BLaER1 (cell line): ENCODE measurements around the gene GYPC.

ENCODE experiments used
- H3K27ac ChIP-seq: shearing (Covaris generic); formaldehyde crosslinking; 2 replicates; pipeline ENCODE4 v1.8.1; 2022
- H3K27me3 ChIP-seq: shearing (Covaris generic); formaldehyde crosslinking; 2 replicates; pipeline ENCODE4 v1.8.1; 2022
- H3K36me3 ChIP-seq: shearing (Covaris generic); formaldehyde crosslinking; 2 replicates; pipeline ENCODE4 v1.8.1; 2022
- H3K4me1 ChIP-seq: shearing (Covaris generic); formaldehyde crosslinking; 2 replicates; pipeline ENCODE4 v1.8.1; 2022
- H3K4me2 ChIP-seq: shearing (Covaris generic); formaldehyde crosslinking; 2 replicates; pipeline ENCODE4 v1.8.1; 2022
- H3K4me3 ChIP-seq: shearing (Covaris generic); formaldehyde crosslinking; 2 replicates; pipeline ENCODE4 v1.8.1; 2022
- H3K9ac ChIP-seq: shearing (Covaris generic); formaldehyde crosslinking; 2 replicates; pipeline ENCODE4 v1.8.1; 2022
- H3K9me3 ChIP-seq: shearing (Covaris generic); formaldehyde crosslinking; 2 replicates; pipeline ENCODE4 v1.8.1; 2022
- H4K20me1 ChIP-seq: shearing (Covaris generic); formaldehyde crosslinking; 2 replicates; pipeline ENCODE4 v1.8.1; 2022
- Cebpa-rat ChIP-seq: shearing (Covaris generic); IDR thresholded peaks from 2 replicates; pipeline ENCODE4 v1.8.1; 2022

The GYPC gene

GRCh38 chr2:126664639-126665038, 8.7 kb downstream of the GYPC start:
- peak overlapping the region; percentile 59 for H3K9ac ChIP-seq
- H3K36me3 ChIP-seq = peaks cover 68% of the 10 kb centered on the region
- TF ChIP-seq Cebpa-rat = no peak
- no peaks in the 10 kb centered on the region for H3K9me3 ChIP-seq
- H3K4me2 ChIP-seq = peak overlapping the region; percentile 94
- peaks cover 100% of the 10 kb centered on the region for H4K20me1 ChIP-seq
- peak overlapping the region; percentile 21; the same call in 1 of the 2 replicates for H3K4me3 ChIP-seq
- H3K27me3 ChIP-seq = no peaks in the 10 kb centered on the region
- H3K27ac ChIP-seq = peak overlapping the region; percentile 79
- H3K4me1 ChIP-seq = peaks cover 87% of the 10 kb centered on the region

GRCh38 chr2:126665483-126665882, 9.5 kb downstream of the GYPC start:
- Histone ChIP-seq H3K36me3 (peaks cover 68% of the 10 kb centered on the region), H3K9me3 (no peaks in the 10 kb centered on the region), H3K27ac (peak overlapping the region; percentile 79), H4K20me1 (peaks cover 100% of the 10 kb centered on the region), H3K4me2 (peak overlapping the region; percentile 94), H3K4me3 (no peak overlapping the region), H3K27me3 (no peaks in the 10 kb centered on the region), H3K9ac (peak overlapping the region; percentile 36; the same call in 1 of the 2 replicates), H3K4me1 (peaks cover 79% of the 10 kb centered on the region)
- no peak for TF ChIP-seq Cebpa-rat

DNA sequence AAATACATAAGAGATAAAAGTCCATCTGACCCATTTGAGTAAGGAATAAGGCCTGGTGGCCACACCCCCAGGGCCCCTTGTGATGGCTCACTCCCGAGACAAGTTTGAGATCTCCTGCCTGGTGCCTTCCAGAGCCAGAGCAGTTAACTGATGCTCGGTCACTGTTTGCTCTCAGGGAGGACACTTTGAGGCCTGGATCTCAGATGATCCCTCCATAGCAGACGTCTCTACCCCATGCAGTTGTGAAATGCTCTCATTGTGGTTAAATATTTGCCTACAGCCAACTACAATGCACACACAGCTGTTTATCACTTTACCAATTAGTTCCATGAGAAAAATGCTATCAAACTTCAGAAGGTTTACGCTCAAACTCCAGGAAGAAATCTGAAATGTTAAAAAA, 12.3 kb downstream of the GYPC start:
- Histone ChIP-seq H3K9ac (no peak overlapping the region), H4K20me1 (peaks cover 100% of the 10 kb centered on the region), H3K36me3 (peaks cover 84% of the 10 kb centered on the region), H3K4me1 (peaks cover 51% of the 10 kb centered on the region), H3K9me3 (peaks cover 21% of the 10 kb centered on the region), H3K4me3 (no peak overlapping the region), H3K27me3 (no peaks in the 10 kb centered on the region), H3K4me2 (no peak overlapping the region), H3K27ac (no peak overlapping the region)
- no peak for TF ChIP-seq Cebpa-rat

DNA sequence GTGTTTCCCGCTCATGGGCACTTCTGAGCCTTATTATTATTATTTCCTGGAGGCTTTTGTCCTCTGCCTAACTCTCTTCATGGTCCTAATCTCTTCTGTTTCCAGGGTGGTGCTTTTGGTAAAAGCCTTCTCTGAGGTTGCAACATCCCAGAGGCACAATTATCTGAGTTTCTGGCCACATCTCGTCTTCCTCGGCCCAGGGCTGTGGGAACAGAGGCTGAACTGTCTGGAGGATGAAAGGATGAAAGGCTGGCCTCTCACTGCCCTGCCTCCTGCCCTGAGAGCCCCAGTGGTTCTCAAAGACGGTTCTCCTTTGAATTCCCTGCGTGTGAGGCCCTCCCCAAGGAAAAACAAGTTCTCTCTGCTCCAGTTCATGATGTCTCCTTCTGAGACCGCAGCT, 13.8 kb downstream of the GYPC start:
- Histone ChIP-seq H3K36me3 (peaks cover 94% of the 10 kb centered on the region), H3K9ac (no peak overlapping the region), H4K20me1 (peaks cover 100% of the 10 kb centered on the region), H3K4me3 (no peak overlapping the region), H3K27ac (no peak overlapping the region), H3K4me1 (peaks cover 36% of the 10 kb centered on the region), H3K27me3 (no peaks in the 10 kb centered on the region), H3K9me3 (peaks cover 36% of the 10 kb centered on the region), H3K4me2 (no peak overlapping the region)
- no peak for TF ChIP-seq Cebpa-rat

- peaks cover 29% of the 10 kb centered on the region for H3K4me1 ChIP-seq
- no peak overlapping the region for H3K4me3 ChIP-seq
- H3K27me3 ChIP-seq = no peaks in the 10 kb centered on the region
- H3K27ac ChIP-seq = no peak overlapping the region
- no peak overlapping the region for H3K9ac ChIP-seq
- peaks cover 100% of the 10 kb centered on the region for H4K20me1 ChIP-seq
- peaks cover 51% of the 10 kb centered on the region for H3K9me3 ChIP-seq
- TF ChIP-seq Cebpa-rat = no peak
- H3K4me2 ChIP-seq = no peak overlapping the region
- peaks cover 98% of the 10 kb centered on the region for H3K36me3 ChIP-seq
Observed at GRCh38 chr2:126671488-126671887, 15.5 kb downstream of the GYPC start.

DNA sequence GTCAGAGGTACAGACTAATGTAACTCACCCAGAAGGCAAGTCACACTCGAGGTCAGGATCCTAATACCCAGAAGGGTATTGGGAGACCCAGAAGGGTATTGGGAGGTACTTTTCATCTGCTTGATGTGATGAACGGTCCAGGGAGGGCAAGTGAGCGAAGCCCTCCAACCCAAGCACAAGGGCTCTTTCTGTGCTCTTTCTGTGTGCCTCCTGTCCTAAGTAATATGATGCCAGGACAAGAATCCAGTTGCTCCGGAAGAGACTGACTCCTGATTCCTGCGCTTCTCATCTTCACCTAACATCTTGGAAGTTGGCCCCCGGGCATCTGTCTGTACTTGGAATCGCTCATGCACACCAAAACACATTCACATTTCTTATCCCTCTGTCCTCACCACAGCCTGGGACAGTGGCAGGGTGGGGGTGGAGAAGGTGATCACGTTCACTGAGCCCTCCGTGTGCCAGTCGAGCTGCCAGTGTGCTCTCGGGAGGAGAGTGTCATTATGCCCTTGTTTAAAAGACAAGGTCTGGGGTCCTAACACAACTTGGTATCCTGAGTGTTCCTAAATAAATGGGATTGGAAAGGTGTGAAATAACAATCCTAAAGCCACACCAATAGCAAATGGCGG, 17.1 kb downstream of the GYPC start:
- H3K36me3 ChIP-seq = peaks cover 96% of the 10 kb centered on the region
- TF ChIP-seq Cebpa-rat = no peak
- peaks cover 40% of the 10 kb centered on the region for H3K4me1 ChIP-seq
- no peak overlapping the region for H3K4me3 ChIP-seq
- H3K27ac ChIP-seq = no peak overlapping the region
- H3K27me3 ChIP-seq = no peaks in the 10 kb centered on the region
- H4K20me1 ChIP-seq = peaks cover 100% of the 10 kb centered on the region
- no peak overlapping the region for H3K4me2 ChIP-seq
- H3K9me3 ChIP-seq = peaks cover 51% of the 10 kb centered on the region
- no peak overlapping the region for H3K9ac ChIP-seq

GRCh38 chr2:126674075-126674744, 18.3 kb downstream of the GYPC start:
- peaks cover 100% of the 10 kb centered on the region for H4K20me1 ChIP-seq

DNA sequence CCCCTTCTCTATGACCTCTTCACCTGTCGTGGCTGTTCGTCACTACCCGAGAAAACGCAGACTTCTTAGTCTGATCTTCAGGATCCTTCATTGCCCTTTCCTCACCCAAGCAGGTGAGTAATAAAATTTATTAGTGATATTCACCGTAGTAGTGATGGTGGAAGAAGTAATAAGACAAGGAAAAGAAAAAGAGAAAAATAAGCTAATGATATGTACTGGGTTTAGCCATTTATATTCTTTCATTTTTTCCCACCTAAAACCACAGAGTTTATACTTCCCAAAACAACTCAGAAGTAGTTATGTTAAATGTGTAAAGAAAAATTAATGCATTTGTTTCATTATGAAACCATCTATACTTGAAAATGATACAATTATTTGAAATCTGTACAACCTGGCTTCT, 19.7 kb downstream of the GYPC start:
- no peak for TF ChIP-seq Cebpa-rat
- Histone ChIP-seq H3K4me1 (peaks cover 36% of the 10 kb centered on the region), H3K4me3 (no peak overlapping the region), H3K27ac (no peak overlapping the region), H3K27me3 (no peaks in the 10 kb centered on the region), H3K9me3 (peaks cover 51% of the 10 kb centered on the region), H3K9ac (no peak overlapping the region), H3K4me2 (no peak overlapping the region), H4K20me1 (peaks cover 100% of the 10 kb centered on the region), H3K36me3 (peaks cover 96% of the 10 kb centered on the region)

More at GRCh38 chr2:126674075-126674744, 18.3 kb downstream of the GYPC start:
- H3K27me3 ChIP-seq = no peaks in the 10 kb centered on the region
- TF ChIP-seq Cebpa-rat = no peak
- no peak overlapping the region for H3K4me3 ChIP-seq
- H3K4me2 ChIP-seq = no peak overlapping the region
- no peak overlapping the region for H3K27ac ChIP-seq
- peaks cover 51% of the 10 kb centered on the region for H3K9me3 ChIP-seq
- H3K9ac ChIP-seq = no peak overlapping the region
- H3K36me3 ChIP-seq = peaks cover 96% of the 10 kb centered on the region
- H3K4me1 ChIP-seq = peaks cover 39% of the 10 kb centered on the region

DNA sequence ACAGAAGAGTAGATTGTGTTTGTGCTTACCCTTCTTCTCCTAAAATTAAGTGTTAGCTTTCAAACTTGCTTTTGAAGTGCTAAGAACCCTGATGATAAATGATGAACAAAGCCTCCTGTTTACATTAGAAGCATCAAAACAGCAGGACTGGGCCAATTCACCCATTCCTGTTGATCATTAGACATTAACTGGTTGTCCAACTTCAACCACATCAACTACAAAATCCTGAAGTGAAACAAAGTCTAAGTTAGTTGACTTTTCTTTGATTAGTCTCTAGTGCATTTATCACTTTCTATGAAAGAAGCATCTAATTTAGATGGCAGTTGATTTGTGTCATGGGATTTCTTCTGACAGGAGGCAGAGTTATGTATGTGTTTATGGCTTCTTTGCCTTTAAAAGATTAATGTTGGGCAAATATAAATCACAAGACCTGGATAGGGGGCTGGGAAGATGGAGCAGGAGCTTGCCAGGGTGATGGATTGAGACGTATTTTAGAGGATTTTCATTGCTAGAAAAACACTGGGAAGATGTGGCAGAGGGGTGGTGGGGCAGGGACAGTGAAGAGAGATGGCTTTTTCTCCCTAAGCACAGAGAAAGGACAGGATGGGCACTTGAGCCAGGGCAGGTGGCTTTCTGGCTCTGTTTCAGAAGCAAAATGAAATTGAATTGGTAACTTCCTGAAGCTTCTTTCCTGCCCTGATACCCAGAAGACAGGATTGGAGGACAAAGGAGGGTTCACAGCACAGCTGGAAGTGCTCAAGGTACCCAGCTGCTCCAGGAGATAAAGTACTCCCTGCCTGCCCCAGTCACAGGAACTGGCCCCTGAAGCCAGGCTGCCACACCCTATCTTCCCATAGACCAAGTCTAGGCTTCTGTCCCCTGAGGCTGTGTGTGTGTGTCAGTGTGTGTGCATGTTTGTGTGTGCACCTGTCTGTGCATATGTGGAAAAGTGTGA, 20.5 kb downstream of the GYPC start:
- Histone ChIP-seq H3K4me3 (no peak overlapping the region), H3K4me1 (peaks cover 36% of the 10 kb centered on the region), H3K9me3 (peaks cover 47% of the 10 kb centered on the region), H3K4me2 (peak overlapping the region; percentile 22; the same call in 1 of the 2 replicates), H3K27ac (no peak overlapping the region), H3K27me3 (no peaks in the 10 kb centered on the region), H3K36me3 (peaks cover 96% of the 10 kb centered on the region), H3K9ac (0 out of 2 replicates have a peak overlapping the region, but pooled peaks have one; percentile 15), H4K20me1 (peaks cover 100% of the 10 kb centered on the region)
- no peak for TF ChIP-seq Cebpa-rat
